ENCODE data around the gene ACSM2B.
"Not testable (repeated sequence)": the region's sequence is repeated elsewhere in the genome, so short reads cannot be mapped to it uniquely, and the experiment has no call there.

The ACSM2B gene

GRCh38 chr16:20598832-20599469 is 22.8 kb upstream of the ACSM2B start:
- TF ChIP-seq, protein P1, sequence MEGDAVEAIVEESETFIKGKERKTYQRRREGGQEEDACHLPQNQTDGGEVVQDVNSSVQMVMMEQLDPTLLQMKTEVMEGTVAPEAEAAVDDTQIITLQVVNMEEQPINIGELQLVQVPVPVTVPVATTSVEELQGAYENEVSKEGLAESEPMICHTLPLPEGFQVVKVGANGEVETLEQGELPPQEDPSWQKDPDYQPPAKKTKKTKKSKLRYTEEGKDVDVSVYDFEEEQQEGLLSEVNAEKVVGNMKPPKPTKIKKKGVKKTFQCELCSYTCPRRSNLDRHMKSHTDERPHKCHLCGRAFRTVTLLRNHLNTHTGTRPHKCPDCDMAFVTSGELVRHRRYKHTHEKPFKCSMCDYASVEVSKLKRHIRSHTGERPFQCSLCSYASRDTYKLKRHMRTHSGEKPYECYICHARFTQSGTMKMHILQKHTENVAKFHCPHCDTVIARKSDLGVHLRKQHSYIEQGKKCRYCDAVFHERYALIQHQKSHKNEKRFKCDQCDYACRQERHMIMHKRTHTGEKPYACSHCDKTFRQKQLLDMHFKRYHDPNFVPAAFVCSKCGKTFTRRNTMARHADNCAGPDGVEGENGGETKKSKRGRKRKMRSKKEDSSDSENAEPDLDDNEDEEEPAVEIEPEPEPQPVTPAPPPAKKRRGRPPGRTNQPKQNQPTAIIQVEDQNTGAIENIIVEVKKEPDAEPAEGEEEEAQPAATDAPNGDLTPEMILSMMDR (IDR thresholded peaks at IDR 0.05; ENCODE audit: insufficient read depth, low read length, poor library complexity, severe bottlenecking): no peak
- TF ChIP-seq EZH2phosphoT487 (conservative IDR thresholded peaks at IDR 0.05; ENCODE audit: low read length): no peak
- Histone ChIP-seq H3K27me3 (ENCODE audit: low read length) (no peaks in the 10 kb centered on the region), H3K27ac (ENCODE audit: low read depth, low read length) (no peak overlapping the region), H3K36me3 (ENCODE audit: low read length) (no peaks in the 10 kb centered on the region), H2AFZ (ENCODE audit: low read depth, low read length, severe bottlenecking) (no peak overlapping the region), H3K9ac (ENCODE audit: low read length) (no peak overlapping the region), H3K4me2 (ENCODE audit: low read depth, low read length, poor library complexity, severe bottlenecking) (no peak overlapping the region), H3K4me3 (ENCODE audit: insufficient read depth, low read length, poor library complexity, severe bottlenecking) (no peak overlapping the region), H4K20me1 (ENCODE audit: low read depth, low read length) (no peaks in the 10 kb centered on the region), H3K9me2 (replicated peaks; ENCODE audit: insufficient read depth, low read length) (no peaks in the 10 kb centered on the region), H3K9me3 (ENCODE audit: insufficient read depth, low read length) (no peaks in the 10 kb centered on the region), H3K79me2 (ENCODE audit: insufficient read depth, low read length) (no peaks in the 10 kb centered on the region), H3F3A (ENCODE audit: insufficient read depth) (no peaks in the 10 kb centered on the region)

DNA sequence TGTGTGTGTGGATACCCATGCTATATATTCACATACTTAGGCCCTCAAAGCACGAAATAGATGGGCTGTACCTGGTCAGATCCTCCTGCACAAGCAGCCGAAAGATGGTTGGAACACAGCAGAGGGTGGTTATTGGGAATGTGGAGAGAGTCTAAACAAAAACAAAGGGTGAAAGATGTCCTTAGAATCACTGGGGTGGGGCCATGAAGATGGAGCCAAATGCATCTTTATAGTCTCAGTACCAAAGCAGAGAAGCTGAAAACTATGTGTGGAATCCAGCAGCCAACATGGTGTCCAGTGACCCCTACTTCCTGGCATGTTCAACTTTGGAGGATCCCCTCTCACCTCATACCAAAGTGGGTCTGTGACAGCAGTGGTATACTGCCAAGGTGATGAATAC is 19.5 kb upstream of the ACSM2B start:
- H2AFZ ChIP-seq (ENCODE audit: low read depth, low read length, severe bottlenecking); H4K20me1 ChIP-seq (ENCODE audit: low read depth, low read length); H3K79me2 ChIP-seq (ENCODE audit: insufficient read depth, low read length); H3F3A ChIP-seq (ENCODE audit: insufficient read depth); H3K4me2 ChIP-seq (ENCODE audit: low read depth, low read length, poor library complexity, severe bottlenecking); H3K9me2 ChIP-seq (replicated peaks; ENCODE audit: insufficient read depth, low read length); H3K9ac ChIP-seq (ENCODE audit: low read length); H3K9me3 ChIP-seq (ENCODE audit: insufficient read depth, low read length); H3K4me3 ChIP-seq (ENCODE audit: insufficient read depth, low read length, poor library complexity, severe bottlenecking); H3K27ac ChIP-seq (ENCODE audit: low read depth, low read length); H3K27me3 ChIP-seq (ENCODE audit: low read length); H3K36me3 ChIP-seq (ENCODE audit: low read length): not testable (repeated sequence)

DNA sequence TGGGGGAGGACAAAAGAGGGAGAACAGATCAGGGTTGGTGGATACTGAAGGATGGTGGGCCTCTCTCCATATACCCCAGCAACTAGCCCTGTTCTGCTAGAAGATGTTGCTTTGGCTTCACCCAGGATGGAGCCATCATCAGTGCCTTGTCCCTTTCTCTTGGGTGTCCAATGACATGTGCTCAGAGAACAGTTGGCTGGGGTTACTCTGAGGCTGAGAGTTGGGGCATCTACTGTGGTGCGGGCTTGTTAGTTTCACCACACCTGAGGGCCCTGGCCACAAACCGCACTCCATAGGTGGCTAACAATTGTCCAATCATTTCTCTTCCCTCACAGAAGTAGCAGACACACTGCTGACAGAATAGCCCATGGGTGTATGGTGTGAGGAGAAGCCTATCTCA is 18.9 kb upstream of the ACSM2B start:
- not testable (repeated sequence) for H3K4me2 ChIP-seq (ENCODE audit: low read depth, low read length, poor library complexity, severe bottlenecking); H3K9me2 ChIP-seq (replicated peaks; ENCODE audit: insufficient read depth, low read length); H3K36me3 ChIP-seq (ENCODE audit: low read length); H3F3A ChIP-seq (ENCODE audit: insufficient read depth); H3K9me3 ChIP-seq (ENCODE audit: insufficient read depth, low read length); H3K27me3 ChIP-seq (ENCODE audit: low read length); H3K9ac ChIP-seq (ENCODE audit: low read length); H3K79me2 ChIP-seq (ENCODE audit: insufficient read depth, low read length); H3K4me3 ChIP-seq (ENCODE audit: insufficient read depth, low read length, poor library complexity, severe bottlenecking); H2AFZ ChIP-seq (ENCODE audit: low read depth, low read length, severe bottlenecking); H3K27ac ChIP-seq (ENCODE audit: low read depth, low read length); H4K20me1 ChIP-seq (ENCODE audit: low read depth, low read length)

- not testable (repeated sequence) for H3K79me2 ChIP-seq (ENCODE audit: insufficient read depth, low read length); H3K36me3 ChIP-seq (ENCODE audit: low read length); H2AFZ ChIP-seq (ENCODE audit: low read depth, low read length, severe bottlenecking); H3K4me3 ChIP-seq (ENCODE audit: insufficient read depth, low read length, poor library complexity, severe bottlenecking); H3K27me3 ChIP-seq (ENCODE audit: low read length); H3K9me2 ChIP-seq (replicated peaks; ENCODE audit: insufficient read depth, low read length); H4K20me1 ChIP-seq (ENCODE audit: low read depth, low read length); H3K9me3 ChIP-seq (ENCODE audit: insufficient read depth, low read length); H3K4me2 ChIP-seq (ENCODE audit: low read depth, low read length, poor library complexity, severe bottlenecking); H3F3A ChIP-seq (ENCODE audit: insufficient read depth); H3K9ac ChIP-seq (ENCODE audit: low read length); H3K27ac ChIP-seq (ENCODE audit: low read depth, low read length)
Measured at GRCh38 chr16:20592780-20593179, 16.6 kb upstream of the ACSM2B start.

- not testable (repeated sequence) for H3K36me3 ChIP-seq (ENCODE audit: low read length)
Measured at GRCh38 chr16:20589486-20589885, 13.3 kb upstream of the ACSM2B start.

DNA sequence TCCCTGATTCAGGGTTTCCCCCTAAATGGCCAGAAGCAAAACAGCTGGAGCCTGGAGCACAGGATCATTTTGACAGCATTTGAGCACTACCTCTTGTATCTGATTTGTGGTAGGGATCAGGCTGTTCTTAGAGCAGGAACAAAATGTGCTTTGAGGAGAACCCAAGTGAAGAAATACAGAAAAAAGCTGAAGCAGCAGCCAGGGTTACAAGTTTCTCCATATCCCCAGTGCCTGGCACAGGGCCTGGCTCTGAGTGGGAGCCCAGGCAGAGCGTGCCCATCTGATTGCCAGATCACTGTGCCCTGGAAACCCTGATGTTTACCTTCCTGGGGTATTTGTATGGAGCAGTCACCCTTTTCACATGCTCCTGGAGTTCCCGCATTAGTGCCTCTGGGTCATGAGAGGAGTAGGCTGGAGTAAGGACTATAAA is 11.5 kb upstream of the ACSM2B start:
- not testable (repeated sequence) for H3K9me3 ChIP-seq (ENCODE audit: insufficient read depth, low read length); H3K9me2 ChIP-seq (replicated peaks; ENCODE audit: insufficient read depth, low read length); H3K27me3 ChIP-seq (ENCODE audit: low read length); H2AFZ ChIP-seq (ENCODE audit: low read depth, low read length, severe bottlenecking); H3K4me3 ChIP-seq (ENCODE audit: insufficient read depth, low read length, poor library complexity, severe bottlenecking); H4K20me1 ChIP-seq (ENCODE audit: low read depth, low read length); H3K9ac ChIP-seq (ENCODE audit: low read length); H3K79me2 ChIP-seq (ENCODE audit: insufficient read depth, low read length); H3K27ac ChIP-seq (ENCODE audit: low read depth, low read length); H3F3A ChIP-seq (ENCODE audit: insufficient read depth); H3K36me3 ChIP-seq (ENCODE audit: low read length); H3K4me2 ChIP-seq (ENCODE audit: low read depth, low read length, poor library complexity, severe bottlenecking)

More at GRCh38 chr16:20589486-20589885, 13.3 kb upstream of the ACSM2B start:
- H3K27me3 ChIP-seq (ENCODE audit: low read length); H3K4me3 ChIP-seq (ENCODE audit: insufficient read depth, low read length, poor library complexity, severe bottlenecking); H3K4me2 ChIP-seq (ENCODE audit: low read depth, low read length, poor library complexity, severe bottlenecking); H3F3A ChIP-seq (ENCODE audit: insufficient read depth); H3K9me3 ChIP-seq (ENCODE audit: insufficient read depth, low read length); H3K27ac ChIP-seq (ENCODE audit: low read depth, low read length); H3K9me2 ChIP-seq (replicated peaks; ENCODE audit: insufficient read depth, low read length); H3K79me2 ChIP-seq (ENCODE audit: insufficient read depth, low read length); H3K9ac ChIP-seq (ENCODE audit: low read length); H2AFZ ChIP-seq (ENCODE audit: low read depth, low read length, severe bottlenecking); H4K20me1 ChIP-seq (ENCODE audit: low read depth, low read length): not testable (repeated sequence)

DNA sequence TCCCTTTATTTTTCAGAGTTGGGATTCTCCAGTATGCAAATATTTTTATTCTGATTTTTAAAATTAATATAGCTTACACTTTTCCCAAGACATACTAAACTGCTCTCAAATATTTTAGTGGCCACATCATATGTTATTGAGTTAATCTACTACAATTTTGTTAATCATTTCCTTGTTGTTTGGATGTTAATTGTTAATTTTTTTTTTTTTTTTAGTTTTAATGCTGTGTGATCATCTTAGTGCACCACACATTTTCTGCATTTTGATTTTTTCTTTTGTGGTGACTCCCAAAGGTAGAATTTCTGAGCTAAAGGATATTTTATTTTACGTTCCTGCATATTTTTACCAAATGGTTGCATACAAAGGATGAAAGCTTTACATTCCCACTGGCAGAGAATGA is 10.5 kb upstream of the ACSM2B start:
- not testable (repeated sequence) for H3K9me2 ChIP-seq (replicated peaks; ENCODE audit: insufficient read depth, low read length); H3K4me3 ChIP-seq (ENCODE audit: insufficient read depth, low read length, poor library complexity, severe bottlenecking); H3K27ac ChIP-seq (ENCODE audit: low read depth, low read length)

More for the DNA sequence above, 10.5 kb upstream of the ACSM2B start:
- not testable (repeated sequence) for H2AFZ ChIP-seq (ENCODE audit: low read depth, low read length, severe bottlenecking); H4K20me1 ChIP-seq (ENCODE audit: low read depth, low read length); H3K79me2 ChIP-seq (ENCODE audit: insufficient read depth, low read length); H3F3A ChIP-seq (ENCODE audit: insufficient read depth); H3K9me3 ChIP-seq (ENCODE audit: insufficient read depth, low read length); H3K9ac ChIP-seq (ENCODE audit: low read length); H3K27me3 ChIP-seq (ENCODE audit: low read length); H3K4me2 ChIP-seq (ENCODE audit: low read depth, low read length, poor library complexity, severe bottlenecking); H3K36me3 ChIP-seq (ENCODE audit: low read length)

All from SU-DHL-6 (cell line).